BJ (cell line): ENCODE data around the gene SMARCC1. TPM values are rescaled to one million over a fixed set of nuclear protein-coding genes. Genes with fewer than 3 reads are reported as not detected.

Experiments used
- CTCF ChIA-PET: fragments of 350-600 bp; formaldehyde crosslinking; extraction: SDS; loops from one replicate; lab custom pipeline; 2021; ENCODE audit warnings: antibody characterized with exemption, inconsistent platforms; lab: Yijun Ruan, JAX
- POLR2A ChIA-PET: fragments of 300-600 bp; sonication (Branson Sonifier 250); formaldehyde crosslinking; extraction: SDS; loops from one replicate; lab custom pipeline; 2021; ENCODE audit warnings: antibody characterized with exemption; lab: Charles Lee
- DNase-seq: peaks from one replicate; pipeline ENCODE4 v3.0.0-alpha.2; 2011; ENCODE audit warnings: low read depth
- H3K27me3 ChIP-seq: 2 replicates; pipeline ENCODE4 v1.6.0; 2011; ENCODE audit warnings: low read length; ENCODE audit not compliant: control insufficient read depth, insufficient read depth
- H3K36me3 ChIP-seq: 2 replicates; pipeline ENCODE4 v1.5.1; 2011; ENCODE audit warnings: low read length; ENCODE audit not compliant: control insufficient read depth, insufficient read depth
- H3K4me3 ChIP-seq: 2 replicates; pipeline ENCODE4 v1.5.1; 2011; ENCODE audit warnings: low read depth, mild to moderate bottlenecking, control low read depth, low read length
- polyA plus RNA-seq: library from polyadenylated mRNA; depleted of rRNA; stranded (reverse); fragments of >200 nt; gene quantifications from 2 replicates; pipeline ENCODE4 v1.2.3, GENCODE V29; 2011
- TF ChIP-seq, protein P1 (sequence below): IDR thresholded peaks from 2 replicates; pipeline ENCODE4 v1.5.1; 2011; ENCODE audit warnings: low read depth, mild to moderate bottlenecking, control low read depth, inconsistent platforms, low read length, moderate library complexity; ENCODE audit not compliant: insufficient read depth

The SMARCC1 gene
- polyA plus RNA-seq, 1 experiment = 25.8 TPM

DNA sequence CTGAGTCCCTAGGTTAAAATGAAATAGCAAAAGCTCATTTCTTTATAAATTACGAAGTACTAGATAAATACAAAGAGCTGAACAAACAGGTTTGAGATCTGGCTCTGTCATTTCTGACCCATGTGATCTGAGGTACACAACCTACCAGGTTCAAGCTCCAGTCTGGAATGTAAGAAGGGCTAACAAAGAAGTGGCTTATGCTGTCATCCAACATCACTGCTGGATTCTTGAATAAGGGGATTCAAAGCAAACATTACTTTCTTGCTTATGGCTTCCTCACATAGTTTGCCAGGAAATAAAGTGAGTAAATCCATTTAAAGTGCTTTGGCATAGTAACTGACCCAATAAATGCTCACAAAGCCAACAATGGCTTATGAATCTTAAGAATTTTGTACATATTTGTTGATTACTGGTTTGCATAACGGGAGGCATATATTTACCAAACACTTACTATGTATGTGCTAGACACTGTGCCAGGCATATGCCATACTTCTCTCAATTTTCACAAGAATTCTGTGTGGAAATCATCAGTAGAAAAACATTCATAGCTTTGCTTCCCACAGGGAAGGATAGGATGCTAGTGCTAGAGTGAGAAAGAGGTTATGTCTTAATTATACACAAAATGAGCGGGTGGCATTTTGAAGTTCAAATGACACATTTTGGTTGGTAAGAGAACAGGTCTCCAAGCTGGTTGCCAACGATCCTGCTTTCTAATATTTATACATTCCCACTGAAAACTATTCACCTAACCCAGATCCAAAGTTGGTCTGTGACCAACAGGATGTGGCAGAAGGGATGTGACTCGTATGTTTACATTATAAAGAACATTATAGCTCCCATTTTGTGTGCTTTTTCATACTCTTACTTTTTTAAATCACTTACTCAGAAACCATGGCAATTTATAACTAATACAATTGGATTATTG lies 164.3 kb downstream of the SMARCC1 start:
- Histone ChIP-seq H3K27me3 (no peaks in the 10 kb centered on the region), H3K36me3 (peaks cover 1% of the 10 kb centered on the region; the same call in 1 of the 2 replicates), H3K4me3 (no peak overlapping the region)
- POLR2A ChIA-PET = no interaction called here
- no peak for DNase-seq
- CTCF ChIA-PET = interaction anchor here (0.6 to 2.5 kb wide), 3 partner anchors 10 to 438 kb away, joined by 4 to 7 read pairs (median 4); no protein-coding TSS in a partner anchor
- TF ChIP-seq, protein P1, sequence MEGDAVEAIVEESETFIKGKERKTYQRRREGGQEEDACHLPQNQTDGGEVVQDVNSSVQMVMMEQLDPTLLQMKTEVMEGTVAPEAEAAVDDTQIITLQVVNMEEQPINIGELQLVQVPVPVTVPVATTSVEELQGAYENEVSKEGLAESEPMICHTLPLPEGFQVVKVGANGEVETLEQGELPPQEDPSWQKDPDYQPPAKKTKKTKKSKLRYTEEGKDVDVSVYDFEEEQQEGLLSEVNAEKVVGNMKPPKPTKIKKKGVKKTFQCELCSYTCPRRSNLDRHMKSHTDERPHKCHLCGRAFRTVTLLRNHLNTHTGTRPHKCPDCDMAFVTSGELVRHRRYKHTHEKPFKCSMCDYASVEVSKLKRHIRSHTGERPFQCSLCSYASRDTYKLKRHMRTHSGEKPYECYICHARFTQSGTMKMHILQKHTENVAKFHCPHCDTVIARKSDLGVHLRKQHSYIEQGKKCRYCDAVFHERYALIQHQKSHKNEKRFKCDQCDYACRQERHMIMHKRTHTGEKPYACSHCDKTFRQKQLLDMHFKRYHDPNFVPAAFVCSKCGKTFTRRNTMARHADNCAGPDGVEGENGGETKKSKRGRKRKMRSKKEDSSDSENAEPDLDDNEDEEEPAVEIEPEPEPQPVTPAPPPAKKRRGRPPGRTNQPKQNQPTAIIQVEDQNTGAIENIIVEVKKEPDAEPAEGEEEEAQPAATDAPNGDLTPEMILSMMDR = no peak

DNA sequence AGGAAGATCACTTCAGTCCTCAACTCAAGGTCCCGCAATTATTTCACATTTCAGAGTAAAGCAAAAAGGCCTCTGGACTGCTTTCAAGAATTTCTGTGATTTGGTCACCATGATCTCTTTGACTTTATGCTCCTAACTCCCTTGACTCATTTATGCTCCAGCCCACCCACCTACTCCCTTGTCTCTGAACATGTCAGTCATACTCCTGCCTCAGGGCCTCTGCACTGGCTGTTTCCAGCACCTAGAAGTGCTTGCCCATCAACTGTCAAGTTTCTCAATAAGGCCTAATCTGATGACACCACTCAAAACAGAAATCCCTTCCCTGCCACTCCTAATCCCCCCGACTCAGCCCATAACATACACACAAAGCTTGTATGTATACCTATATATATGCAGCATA lies 166.9 kb downstream of the SMARCC1 start:
- Histone ChIP-seq H3K4me3 (no peak overlapping the region), H3K36me3 (peaks cover 5% of the 10 kb centered on the region), H3K27me3 (no peaks in the 10 kb centered on the region)
- ChIA-PET POLR2A (no interaction called here), CTCF (interaction anchor here (2.5 kb wide), 1 partner anchor 13 kb away, joined by 7 read pairs; no protein-coding TSS in a partner anchor)
- TF ChIP-seq, protein P1 = no peak
- DNase-seq = no peak

DNA sequence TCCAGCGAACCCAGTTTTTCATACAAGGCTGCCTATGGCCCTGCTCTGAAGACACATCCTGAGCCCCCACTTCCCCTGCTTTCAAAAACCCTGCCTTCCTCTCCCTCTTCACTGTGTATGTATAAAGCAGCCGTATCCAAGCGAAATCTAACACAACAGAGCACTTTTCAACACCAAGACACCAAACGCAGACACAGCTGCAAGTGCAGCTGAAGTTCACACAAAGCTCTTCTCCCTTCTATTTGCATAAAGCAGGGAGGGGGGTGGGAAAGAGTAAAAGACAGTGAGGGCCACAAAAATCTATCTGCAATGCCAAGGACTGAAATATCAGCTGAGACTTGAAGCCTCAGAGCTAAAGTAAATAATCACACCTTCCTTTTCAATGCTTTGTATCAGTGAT lies 168.0 kb downstream of the SMARCC1 start:
- H3K27me3 ChIP-seq = no peaks in the 10 kb centered on the region
- TF ChIP-seq, protein P1 = no peak
- CTCF ChIA-PET = interaction anchor here (0.6 kb wide), 1 partner anchor 127 kb away, joined by 3 read pairs; no protein-coding TSS in a partner anchor
- POLR2A ChIA-PET = no interaction called here
- no peak for DNase-seq
- no peak overlapping the region for H3K4me3 ChIP-seq
- peaks cover 4% of the 10 kb centered on the region for H3K36me3 ChIP-seq

DNA sequence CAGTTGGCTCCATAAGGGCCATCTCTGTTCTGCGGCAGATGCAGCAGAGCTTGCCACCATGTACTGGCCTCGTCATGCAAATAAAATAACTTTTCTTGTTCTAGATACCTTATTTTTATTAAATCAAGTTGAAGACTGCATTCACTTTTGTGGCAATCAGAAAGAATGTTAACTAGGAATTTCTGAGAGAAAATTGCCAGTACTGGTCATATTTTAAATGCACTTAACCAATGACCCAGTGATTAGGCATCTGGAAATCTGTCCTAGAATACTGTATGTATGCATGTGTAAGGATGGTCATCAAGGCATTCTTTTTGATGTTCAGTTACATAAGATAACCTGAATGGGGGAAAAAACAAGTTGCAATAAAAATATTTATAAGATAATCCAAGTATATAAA lies 168.8 kb downstream of the SMARCC1 start:
- TF ChIP-seq, protein P1 = no peak
- H3K4me3 ChIP-seq = no peak overlapping the region
- peaks cover 6% of the 10 kb centered on the region for H3K36me3 ChIP-seq
- H3K27me3 ChIP-seq = no peaks in the 10 kb centered on the region
- ChIA-PET POLR2A (no interaction called here), CTCF (interaction anchor here (0.6 kb wide), 1 partner anchor 184 kb away, joined by 4 read pairs; no protein-coding TSS in a partner anchor)
- DNase-seq = no peak

DNA sequence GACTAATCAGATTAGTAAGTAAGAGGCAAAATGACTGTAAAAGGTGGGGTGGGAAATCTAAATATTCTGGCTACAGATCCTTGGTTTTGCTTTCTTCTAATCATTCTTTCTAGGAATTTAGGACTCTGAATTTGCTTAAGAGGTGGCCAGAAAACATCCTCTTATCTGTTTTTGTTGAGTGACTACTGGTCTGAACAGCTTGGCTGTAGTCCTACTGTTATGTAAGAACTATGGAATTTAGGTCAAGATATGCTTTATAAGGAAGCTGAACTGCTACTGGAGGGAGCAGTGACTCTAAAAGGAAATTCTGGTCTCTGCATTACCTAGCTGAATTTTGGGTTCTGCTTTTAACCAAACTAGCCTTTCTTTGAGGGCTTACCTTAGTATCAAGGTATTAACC lies 169.5 kb downstream of the SMARCC1 start:
- CTCF ChIA-PET = no interaction called here
- POLR2A ChIA-PET = interaction anchor here (0.7 kb wide), 1 partner anchor 18 kb away, joined by 3 read pairs; no protein-coding TSS in a partner anchor
- Histone ChIP-seq H3K36me3 (peaks cover 8% of the 10 kb centered on the region), H3K27me3 (no peaks in the 10 kb centered on the region), H3K4me3 (no peak overlapping the region)
- peak; percentile 57 for DNase-seq
- TF ChIP-seq, protein P1 = no peak
